NCI-H1694 treated with DMSO at 0.1 percent for 48 hours (cell line): ENCODE measurements around the gene CNN2.

Experiments
- DNase-seq: peaks from one replicate; lab custom pipeline; 2025; lab: John Stamatoyannopoulos, UW

Gene CNN2

GRCh38 chr19:1081301-1082164, 55.1 kb downstream of the CNN2 start:
- DNase-seq, result no peak

DNA sequence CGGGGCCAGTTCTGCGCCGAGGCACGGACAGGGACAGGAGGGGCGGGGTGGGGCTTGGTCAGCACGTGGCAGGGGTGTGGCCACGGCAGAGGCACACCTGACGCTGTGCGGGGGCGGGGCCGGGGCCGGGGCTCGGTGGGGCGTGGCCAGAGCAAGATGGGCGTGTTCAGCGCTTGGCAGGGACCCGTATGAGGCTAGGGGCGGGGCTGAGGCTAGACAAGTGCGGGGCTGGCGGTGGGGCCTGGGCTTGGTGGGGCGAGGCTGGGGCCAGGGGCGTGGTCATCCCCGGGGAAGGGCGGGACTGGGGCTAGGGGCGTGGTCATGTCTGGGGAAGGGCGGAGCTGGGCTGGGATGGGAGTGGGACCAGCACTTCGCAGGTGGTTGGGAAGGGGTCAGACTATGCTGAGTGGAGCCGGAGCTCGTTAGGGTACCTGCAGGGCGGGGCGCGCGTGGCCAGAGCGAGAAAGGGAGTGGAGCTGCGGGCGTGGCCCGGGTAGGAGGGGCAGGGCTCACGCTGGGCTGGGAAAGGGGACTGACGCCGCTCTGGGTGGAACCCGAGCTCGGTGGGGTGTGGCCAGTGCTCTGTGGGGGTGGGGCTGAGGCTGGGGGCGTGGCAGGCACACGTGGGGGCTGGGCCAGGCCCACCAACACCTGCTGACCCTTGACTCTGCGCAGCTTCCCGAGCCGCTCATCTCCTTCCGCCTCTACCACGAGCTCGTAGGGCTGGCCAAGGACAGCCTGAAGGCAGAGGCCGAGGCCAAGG, 55.9 kb downstream of the CNN2 start:
- peak; percentile 9 for DNase-seq

GRCh38 chr19:1082928-1083816, 56.8 kb downstream of the CNN2 start:
- DNase-seq, result no peak

- no peak for DNase-seq
Observed at GRCh38 chr19:1084024-1084868, 57.8 kb downstream of the CNN2 start.

DNA sequence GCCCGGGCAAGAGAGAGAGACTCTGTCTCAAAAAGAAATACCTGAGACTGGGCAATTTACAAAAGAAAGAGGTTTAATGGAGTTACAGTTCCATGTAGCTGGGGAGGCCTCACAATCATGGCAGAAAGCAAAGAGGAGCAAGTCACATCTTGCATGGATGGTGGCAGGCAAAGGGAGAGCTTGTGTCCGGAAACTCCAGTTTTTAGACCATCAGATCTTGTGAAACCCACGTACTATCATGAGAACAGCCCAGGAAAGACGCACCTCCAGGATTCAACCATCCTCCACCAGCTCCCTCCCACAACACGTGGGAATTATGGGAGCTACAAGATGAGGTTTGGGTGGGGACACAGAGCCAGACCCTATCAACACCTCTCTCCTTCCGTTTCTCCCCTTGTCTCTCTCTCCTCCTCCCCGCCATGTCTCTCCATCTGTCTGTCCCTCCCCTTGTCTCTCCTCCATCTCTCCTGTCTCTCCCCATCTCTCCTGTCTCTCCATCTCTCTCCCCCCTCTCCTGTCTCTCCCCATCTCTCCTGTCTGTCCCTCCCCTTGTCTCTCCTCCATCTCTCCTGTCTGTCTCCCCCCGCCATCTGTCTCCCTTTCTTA, 58.7 kb downstream of the CNN2 start:
- DNase-seq, result no peak

DNA sequence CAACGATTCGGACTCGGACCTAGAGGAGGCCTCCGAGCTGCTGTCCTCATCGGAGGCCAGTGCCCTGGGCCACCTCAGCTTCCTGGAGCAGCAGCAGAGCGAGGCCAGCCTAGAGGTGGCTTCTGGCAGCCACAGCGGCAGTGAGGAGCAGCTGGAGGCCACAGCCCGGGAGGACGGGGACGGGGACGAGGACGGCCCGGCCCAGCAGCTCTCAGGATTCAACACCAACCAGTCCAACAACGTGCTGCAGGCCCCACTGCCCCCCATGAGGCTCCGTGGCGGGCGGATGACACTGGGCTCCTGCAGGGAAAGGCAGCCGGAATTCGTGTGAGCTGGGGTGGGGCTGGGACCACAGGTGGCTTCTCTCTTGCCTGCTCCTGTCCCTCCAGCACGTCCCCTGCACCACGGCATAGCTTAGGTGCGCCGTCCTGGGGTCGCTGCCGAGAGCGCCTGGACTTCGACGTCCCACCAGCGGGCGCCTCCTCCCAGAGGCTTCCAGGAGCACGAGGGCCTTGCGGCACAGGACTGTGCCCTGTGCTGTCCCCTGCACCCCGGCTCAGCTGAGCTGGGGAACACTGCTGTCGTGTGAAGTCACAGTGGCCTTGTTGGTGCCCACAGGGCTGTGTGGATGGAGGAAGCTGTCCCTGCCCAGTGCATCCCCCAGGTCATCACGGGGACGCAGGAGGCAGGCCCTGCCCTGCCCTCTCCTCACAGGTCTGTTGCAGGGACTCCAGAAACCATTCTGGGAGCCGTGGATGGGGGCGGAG, 59.5 kb downstream of the CNN2 start:
- DNase-seq, result no peak

GRCh38 chr19:1086613-1087012, 60.2 kb downstream of the CNN2 start:
- no peak for DNase-seq

GRCh38 chr19:1087813-1088415, 61.5 kb downstream of the CNN2 start:
- no peak for DNase-seq

DNA sequence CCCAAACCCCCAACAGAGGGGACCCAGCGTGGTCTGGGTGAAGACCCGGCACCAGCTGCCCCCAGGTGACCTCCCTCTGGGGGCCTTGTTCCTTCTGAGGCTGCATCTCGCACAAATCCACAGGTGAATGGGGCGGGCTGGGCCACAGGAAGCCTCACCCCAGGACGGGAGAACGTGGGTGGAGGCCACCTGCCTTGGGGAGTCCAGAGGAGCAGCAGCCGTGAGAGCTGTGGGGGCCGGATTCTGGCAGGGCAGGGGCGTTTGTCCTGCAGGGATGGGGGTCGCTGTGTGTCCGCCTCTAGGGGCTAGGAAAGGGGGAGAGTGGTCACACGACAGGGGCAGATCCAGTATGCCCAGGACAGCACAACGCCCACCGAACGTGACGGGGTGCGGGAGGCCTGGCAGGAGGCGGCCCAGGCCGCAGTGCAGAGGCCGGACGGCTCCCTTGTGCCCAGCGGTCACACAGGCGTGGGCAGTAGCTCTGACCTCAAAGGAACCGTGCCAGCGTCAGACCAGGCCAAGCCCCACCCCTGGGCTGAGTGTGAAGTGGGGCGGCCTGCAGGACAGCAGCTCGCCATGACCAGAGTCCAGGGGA, 62.1 kb downstream of the CNN2 start:
- DNase-seq, result no peak
